Choroid plexus epithelial cell (primary cell): ENCODE measurements around the gene NTSR1.

Source experiments
- DNase-seq: peaks from one replicate; pipeline ENCODE4 v3.0.0-alpha.2; 2010; ENCODE audit warnings: low read depth
- H3K4me3 ChIP-seq: 2 replicates; pipeline ENCODE4 v1.5.1; 2011; ENCODE audit warnings: low read depth, mild to moderate bottlenecking, control low read depth, low read length, moderate library complexity
- CTCF ChIP-seq: conservative IDR thresholded peaks from 2 replicates; pipeline ENCODE4 v1.5.1; 2011; ENCODE audit warnings: low read depth, mild to moderate bottlenecking, control low read depth, inconsistent platforms, low read length, moderate library complexity

NTSR1 gene

GRCh38 chr20:62699296-62699695 lies 9.3 kb upstream of the NTSR1 start:
- H3K4me3 ChIP-seq = no peak overlapping the region
- no peak for TF ChIP-seq CTCF
- DNase-seq = no peak

- no peak overlapping the region for H3K4me3 ChIP-seq
- no peak for TF ChIP-seq CTCF
- no peak for DNase-seq
These were observed 8.9 kb upstream of the NTSR1 start for GRCh38 chr20:62699741-62700140.

GRCh38 chr20:62700261-62700930 lies 8.2 kb upstream of the NTSR1 start:
- no peak overlapping the region for H3K4me3 ChIP-seq
- no peak for DNase-seq
- TF ChIP-seq CTCF = no peak

- TF ChIP-seq CTCF = no peak
- DNase-seq = no peak
- H3K4me3 ChIP-seq = no peak overlapping the region
These were observed 7.2 kb upstream of the NTSR1 start for GRCh38 chr20:62701161-62702012.

GRCh38 chr20:62702013-62702300 lies 6.7 kb upstream of the NTSR1 start:
- TF ChIP-seq CTCF = no peak
- DNase-seq = no peak
- no peak overlapping the region for H3K4me3 ChIP-seq

- H3K4me3 ChIP-seq = no peak overlapping the region
- TF ChIP-seq CTCF = peak; percentile 42
- peak; percentile 80 for DNase-seq
These were observed 5.5 kb upstream of the NTSR1 start for GRCh38 chr20:62702895-62703852.
